ENCODE results near the gene TMEM35B.

The TMEM35B gene

GRCh38 chr1:34977858-34978257 is 7.3 kb downstream of the TMEM35B start (continued):
- TF ChIP-seq CSRNP3 (CRISPR knock-in tag; IDR thresholded peaks at IDR 0.05) (no peak), ZNF8 (CRISPR knock-in tag; IDR thresholded peaks at IDR 0.05) (no peak)

- no peak for ATAC-seq
Observed at GRCh38 chr1:34977210-34977471, 8.0 kb downstream of the TMEM35B start.

GRCh38 chr1:34976384-34977209 is 8.6 kb downstream of the TMEM35B start:
- ATAC-seq = no peak
- TF ChIP-seq GLIS3 (CRISPR knock-in tag; IDR thresholded peaks at IDR 0.05) = no peak

More at GRCh38 chr1:34977210-34977471, 8.0 kb downstream of the TMEM35B start:
- TF ChIP-seq RARB (CRISPR knock-in tag; IDR thresholded peaks at IDR 0.05) = no peak
- no peak for TF ChIP-seq BACH2 (CRISPR knock-in tag; IDR thresholded peaks at IDR 0.05; ENCODE audit: borderline replicate concordance)
- TF ChIP-seq PPARA (CRISPR knock-in tag; IDR thresholded peaks at IDR 0.05; ENCODE audit: borderline replicate concordance) = no peak
- TF ChIP-seq PATZ1 (CRISPR knock-in tag; IDR thresholded peaks at IDR 0.05; ENCODE audit: borderline replicate concordance) = no peak
- TF ChIP-seq ZC3H10 (CRISPR knock-in tag; IDR thresholded peaks at IDR 0.05) = no peak
- TF ChIP-seq CREB5 (CRISPR knock-in tag; IDR thresholded peaks at IDR 0.05; ENCODE audit: low read depth) = no peak
- TF ChIP-seq CSRNP3 (CRISPR knock-in tag; IDR thresholded peaks at IDR 0.05) = no peak
- no peak for TF ChIP-seq ZNF565 (CRISPR knock-in tag; conservative IDR thresholded peaks at IDR 0.05; ENCODE audit: low read depth)
- no peak for TF ChIP-seq ZFP3 (CRISPR knock-in tag; IDR thresholded peaks at IDR 0.05)
- no peak for TF ChIP-seq POU6F1 (CRISPR knock-in tag; IDR thresholded peaks at IDR 0.05; ENCODE audit: borderline replicate concordance, low read depth)
- TF ChIP-seq CSDC2 (CRISPR knock-in tag; IDR thresholded peaks at IDR 0.05) = no peak
- no peak for TF ChIP-seq TOX (CRISPR knock-in tag; IDR thresholded peaks at IDR 0.05; ENCODE audit: borderline replicate concordance)
- TF ChIP-seq ZNF8 (CRISPR knock-in tag; IDR thresholded peaks at IDR 0.05) = no peak
- TF ChIP-seq ZFP30 (CRISPR knock-in tag; IDR thresholded peaks at IDR 0.05) = no peak
- TF ChIP-seq ISL1 (CRISPR knock-in tag; IDR thresholded peaks at IDR 0.05) = no peak

- no peak for ATAC-seq
- no peak for TF ChIP-seq PPARA (CRISPR knock-in tag; IDR thresholded peaks at IDR 0.05; ENCODE audit: borderline replicate concordance)
- TF ChIP-seq SNAI2 (CRISPR knock-in tag; IDR thresholded peaks at IDR 0.05) = no peak
- no peak for TF ChIP-seq OSR1 (CRISPR knock-in tag; IDR thresholded peaks at IDR 0.05)
- no peak for TF ChIP-seq TCF4 (CRISPR knock-in tag; IDR thresholded peaks at IDR 0.05; ENCODE audit: borderline replicate concordance)
- TF ChIP-seq ZNF8 (CRISPR knock-in tag; IDR thresholded peaks at IDR 0.05) = no peak
- TF ChIP-seq CSDC2 (CRISPR knock-in tag; IDR thresholded peaks at IDR 0.05) = no peak
- no peak for TF ChIP-seq PATZ1 (CRISPR knock-in tag; IDR thresholded peaks at IDR 0.05; ENCODE audit: borderline replicate concordance)
- TF ChIP-seq ZNF70 (CRISPR knock-in tag; IDR thresholded peaks at IDR 0.05) = no peak
- TF ChIP-seq ZC3H10 (CRISPR knock-in tag; IDR thresholded peaks at IDR 0.05) = no peak
- no peak for TF ChIP-seq ISL1 (CRISPR knock-in tag; IDR thresholded peaks at IDR 0.05)
- no peak for TF ChIP-seq ARNTL (CRISPR knock-in tag; IDR thresholded peaks at IDR 0.05; ENCODE audit: borderline replicate concordance, low read depth)
- no peak for TF ChIP-seq ZFP3 (CRISPR knock-in tag; IDR thresholded peaks at IDR 0.05)
- TF ChIP-seq CREB5 (CRISPR knock-in tag; IDR thresholded peaks at IDR 0.05; ENCODE audit: low read depth) = no peak
- no peak for TF ChIP-seq TOX (CRISPR knock-in tag; IDR thresholded peaks at IDR 0.05; ENCODE audit: borderline replicate concordance)
- no peak for TF ChIP-seq POU6F1 (CRISPR knock-in tag; IDR thresholded peaks at IDR 0.05; ENCODE audit: borderline replicate concordance, low read depth)
- no peak for TF ChIP-seq ESRRG (CRISPR knock-in tag; IDR thresholded peaks at IDR 0.05)
- TF ChIP-seq ZNF565 (CRISPR knock-in tag; conservative IDR thresholded peaks at IDR 0.05; ENCODE audit: low read depth) = no peak
- TF ChIP-seq RARB (CRISPR knock-in tag; IDR thresholded peaks at IDR 0.05) = no peak
- TF ChIP-seq BACH2 (CRISPR knock-in tag; IDR thresholded peaks at IDR 0.05; ENCODE audit: borderline replicate concordance) = no peak
Observed at GRCh38 chr1:34975771-34976170, 9.4 kb downstream of the TMEM35B start.

Data from SK-N-SH treated with all-trans-retinoic acid at 6 μM for 48 hours (cell line).